ENCODE measurements around the gene SLC35F6. TPM values are rescaled to one million over a fixed set of nuclear protein-coding genes. Genes with fewer than 3 reads are reported as not detected.

The SLC35F6 gene
- total and polyA plus RNA-seq, 2 experiments from 2014 or later, result 37.1 to 46.9 TPM

DNA sequence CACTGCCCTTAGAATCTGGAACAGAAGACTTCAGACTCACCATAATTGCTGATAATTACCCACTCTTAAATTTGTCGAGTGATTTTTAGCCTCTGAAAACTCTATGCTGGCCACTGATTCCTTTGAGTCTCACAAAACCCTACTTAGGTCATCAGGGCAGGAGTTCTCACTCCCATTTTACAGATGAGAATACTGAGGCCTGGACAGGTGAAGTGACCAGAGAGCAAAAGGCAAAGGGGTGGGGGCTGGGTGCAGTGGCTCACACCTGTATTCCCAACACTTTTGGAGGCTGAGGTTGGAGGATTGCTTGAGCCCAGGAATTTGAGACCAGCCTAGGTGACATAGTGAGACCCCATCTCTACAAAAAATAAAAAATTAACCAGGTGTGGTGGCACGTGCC lies 34.8 kb upstream of the SLC35F6 start:
- Histone ChIP-seq H3F3A (ENCODE audit: insufficient read depth) (peaks cover 4% of the 10 kb centered on the region; the same call in 1 of the 2 replicates), H3K4me3 (no peak overlapping the region), H3K4me2 (ENCODE audit: unreplicated experiment) (no peak overlapping the region), H3K9me3 (ENCODE audit: low read depth) (no peaks in the 10 kb centered on the region), H3K9me2 (ENCODE audit: insufficient read depth) (no peaks in the 10 kb centered on the region), H3K27ac (no peak overlapping the region), H3K36me3 (ENCODE audit: low read depth) (no peaks in the 10 kb centered on the region), H3K4me1 (ENCODE audit: insufficient read depth) (peaks cover 6% of the 10 kb centered on the region), H3K9ac (no peak overlapping the region), H3K79me2 (ENCODE audit: insufficient read depth) (no peaks in the 10 kb centered on the region), H3K27me3 (replicated peaks; ENCODE audit: insufficient read depth) (no peaks in the 10 kb centered on the region), H2AFZ (no peak overlapping the region), H4K20me1 (ENCODE audit: insufficient read depth) (no peaks in the 10 kb centered on the region)
- WGBS, 2 experiments (ENCODE audit: low coverage in 1 of 2, low lambda C conversion rate in 2 of 2, missing lambda C conversion rate in 2 of 2), result 93 to 96% methylated on average over 2 of the region's 2 CpGs
- TF ChIP-seq EZH2 (IDR thresholded peaks at IDR 0.05; ENCODE audit: insufficient read depth, poor library complexity, severe bottlenecking), result no peak
- TF ChIP-seq EZH2phosphoT487 (IDR thresholded peaks at IDR 0.05; ENCODE audit: insufficient read depth, low read depth), result no peak
- DNase-seq, result no peak
- in situ Hi-C loops (cut with MboI), result no loop called here

DNA sequence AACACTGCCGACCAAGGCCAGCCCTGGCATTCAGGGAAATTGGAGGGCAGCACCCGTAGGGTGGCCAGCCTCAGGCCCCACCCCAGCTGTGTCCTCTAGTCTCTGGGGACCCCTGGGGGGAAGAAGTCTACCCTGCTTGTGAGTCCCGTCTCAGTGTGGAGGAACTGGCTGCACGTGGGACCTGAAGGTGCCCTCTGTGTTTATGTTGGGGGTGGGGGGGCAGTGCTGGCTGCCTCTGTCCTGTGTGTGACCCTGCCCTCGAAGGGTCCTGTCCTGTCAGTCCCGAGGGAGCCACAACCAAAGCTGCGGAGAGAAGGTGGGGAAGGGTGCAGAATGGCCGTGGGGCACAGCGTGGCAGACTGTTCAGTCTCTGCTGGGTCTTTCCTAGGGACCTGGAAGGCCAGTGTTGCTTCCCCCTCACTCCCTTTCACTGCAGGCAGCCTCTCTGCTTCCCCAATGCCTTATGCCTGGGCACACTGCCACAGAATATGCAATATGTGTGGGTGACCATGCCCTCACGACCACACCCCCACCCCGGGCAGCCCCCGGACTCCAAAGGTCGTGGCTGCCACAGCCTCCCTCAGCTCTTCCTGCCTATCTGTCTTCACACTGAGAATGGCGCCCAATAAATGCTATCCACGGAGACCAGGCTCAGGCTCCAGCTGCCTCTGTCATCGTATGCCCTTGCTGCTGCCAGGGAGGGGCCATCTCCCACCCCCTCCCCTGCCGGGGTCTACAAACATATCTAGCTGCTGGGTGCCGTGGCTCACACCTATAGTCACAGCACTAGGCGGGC lies 33.3 kb upstream of the SLC35F6 start:
- 64 to 74% methylated on average over 17 to 19 of the region's 19 CpGs for WGBS, 2 experiments (ENCODE audit: low coverage in 1 of 2, low lambda C conversion rate in 2 of 2, missing lambda C conversion rate in 2 of 2)
- Histone ChIP-seq H3K36me3 (ENCODE audit: low read depth) (no peaks in the 10 kb centered on the region), H3K4me3 (no peak overlapping the region), H3K4me2 (ENCODE audit: unreplicated experiment) (no peak overlapping the region), H3F3A (ENCODE audit: insufficient read depth) (no peaks in the 10 kb centered on the region), H3K27ac (no peak overlapping the region), H3K9me3 (ENCODE audit: low read depth) (no peaks in the 10 kb centered on the region), H3K79me2 (ENCODE audit: insufficient read depth) (no peaks in the 10 kb centered on the region), H3K27me3 (replicated peaks; ENCODE audit: insufficient read depth) (no peaks in the 10 kb centered on the region), H3K4me1 (ENCODE audit: insufficient read depth) (no peaks in the 10 kb centered on the region), H4K20me1 (ENCODE audit: insufficient read depth) (no peaks in the 10 kb centered on the region), H2AFZ (no peak overlapping the region), H3K9me2 (ENCODE audit: insufficient read depth) (no peaks in the 10 kb centered on the region), H3K9ac (no peak overlapping the region)
- no peak for DNase-seq
- in situ Hi-C loops (cut with MboI), result no loop called here
- TF ChIP-seq EZH2 (IDR thresholded peaks at IDR 0.05; ENCODE audit: insufficient read depth, poor library complexity, severe bottlenecking) (no peak), EZH2phosphoT487 (IDR thresholded peaks at IDR 0.05; ENCODE audit: insufficient read depth, low read depth) (no peak)

DNA sequence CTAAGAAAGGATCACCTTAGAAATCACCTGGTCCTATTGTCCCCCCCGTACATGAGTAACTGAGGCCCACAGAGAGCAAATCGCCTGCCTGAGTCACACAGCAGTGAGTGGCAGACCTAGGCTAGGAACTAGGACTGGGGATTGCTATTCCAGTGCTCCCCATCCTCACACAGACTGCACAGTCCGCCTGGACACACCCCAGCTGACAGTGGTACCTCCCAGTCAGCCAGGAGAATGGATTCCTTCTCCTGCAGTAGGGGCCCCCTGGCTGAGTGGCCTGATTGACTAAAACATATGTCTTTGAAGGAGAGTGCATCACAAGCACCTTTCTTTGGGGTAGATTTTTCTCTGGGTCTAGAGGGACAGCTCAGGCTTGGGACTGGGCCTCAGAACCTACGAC lies 32.4 kb upstream of the SLC35F6 start:
- WGBS, 2 experiments (ENCODE audit: low coverage in 1 of 2, low lambda C conversion rate in 2 of 2, missing lambda C conversion rate in 2 of 2), result 68 to 74% methylated on average over 4 of the region's 4 CpGs
- in situ Hi-C loops (cut with MboI), result no loop called here
- DNase-seq, result no peak
- Histone ChIP-seq H2AFZ (no peak overlapping the region), H3K4me1 (ENCODE audit: insufficient read depth) (no peaks in the 10 kb centered on the region), H3K27me3 (replicated peaks; ENCODE audit: insufficient read depth) (no peaks in the 10 kb centered on the region), H3K4me3 (no peak overlapping the region), H3K36me3 (ENCODE audit: low read depth) (no peaks in the 10 kb centered on the region), H4K20me1 (ENCODE audit: insufficient read depth) (no peaks in the 10 kb centered on the region), H3K4me2 (ENCODE audit: unreplicated experiment) (no peak overlapping the region), H3K9me2 (ENCODE audit: insufficient read depth) (no peaks in the 10 kb centered on the region), H3K9ac (no peak overlapping the region), H3K9me3 (ENCODE audit: low read depth) (no peaks in the 10 kb centered on the region), H3K79me2 (ENCODE audit: insufficient read depth) (no peaks in the 10 kb centered on the region), H3F3A (ENCODE audit: insufficient read depth) (no peaks in the 10 kb centered on the region), H3K27ac (no peak overlapping the region)
- TF ChIP-seq EZH2 (IDR thresholded peaks at IDR 0.05; ENCODE audit: insufficient read depth, poor library complexity, severe bottlenecking) (no peak), EZH2phosphoT487 (IDR thresholded peaks at IDR 0.05; ENCODE audit: insufficient read depth, low read depth) (no peak)

DNA sequence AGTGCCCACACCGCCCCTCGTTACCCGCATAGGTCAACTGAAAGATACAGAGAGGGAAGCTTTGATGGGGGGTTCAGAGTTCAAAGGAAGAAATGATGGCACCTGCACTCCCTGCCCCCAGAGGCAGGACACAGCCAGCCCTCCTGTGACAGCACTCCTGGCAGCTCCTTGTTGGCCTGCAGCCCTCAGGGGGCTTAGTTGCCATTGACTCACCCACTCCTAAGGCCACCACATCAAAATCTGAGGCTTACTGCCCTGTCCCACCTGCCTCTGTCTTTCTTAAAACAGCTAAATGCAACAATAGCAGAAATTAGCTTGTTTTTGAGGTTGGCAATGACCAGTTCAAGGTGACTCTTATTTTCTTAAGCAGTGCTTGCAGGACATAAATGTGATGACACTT lies 31.6 kb upstream of the SLC35F6 start:
- Histone ChIP-seq H3K36me3 (ENCODE audit: low read depth) (no peaks in the 10 kb centered on the region), H3K4me1 (ENCODE audit: insufficient read depth) (no peaks in the 10 kb centered on the region), H4K20me1 (ENCODE audit: insufficient read depth) (no peaks in the 10 kb centered on the region), H3K9me3 (ENCODE audit: low read depth) (no peaks in the 10 kb centered on the region), H3K79me2 (ENCODE audit: insufficient read depth) (no peaks in the 10 kb centered on the region), H3K27ac (no peak overlapping the region), H3F3A (ENCODE audit: insufficient read depth) (no peaks in the 10 kb centered on the region), H3K9ac (no peak overlapping the region), H2AFZ (no peak overlapping the region), H3K27me3 (replicated peaks; ENCODE audit: insufficient read depth) (no peaks in the 10 kb centered on the region), H3K4me2 (ENCODE audit: unreplicated experiment) (no peak overlapping the region), H3K9me2 (ENCODE audit: insufficient read depth) (no peaks in the 10 kb centered on the region), H3K4me3 (no peak overlapping the region)
- no peak for DNase-seq
- in situ Hi-C loops (cut with MboI), result no loop called here
- TF ChIP-seq EZH2 (IDR thresholded peaks at IDR 0.05; ENCODE audit: insufficient read depth, poor library complexity, severe bottlenecking) (no peak), EZH2phosphoT487 (IDR thresholded peaks at IDR 0.05; ENCODE audit: insufficient read depth, low read depth) (no peak)
- 83 to 86% methylated on average over 3 of the region's 3 CpGs for WGBS, 2 experiments (ENCODE audit: low coverage in 1 of 2, low lambda C conversion rate in 2 of 2, missing lambda C conversion rate in 2 of 2)
